HCT116 (cell line): ENCODE measurements around the gene IQGAP3. TPM values are rescaled to one million over a fixed set of nuclear protein-coding genes. Genes with fewer than 3 reads are reported as not detected.

Source experiments
- ATAC-seq: fragments of 200-7000 bp; cut with Tn5 transposase; 2 replicates; pipeline ENCODE4 v1.9.1; 2020; ENCODE audit warnings: mild to moderate bottlenecking, moderate library complexity
- BruUV-seq: library from RNA; stranded (reverse); fragments of 400-500 nt; replicated peaks from 2 replicates; lab custom pipeline; 2021; lab: Mats Ljungman, UMichigan
- CTCF ChIA-PET: fragments of 300-600 bp; sonication (Branson Sonifier 250); formaldehyde crosslinking; loops from one replicate; lab custom pipeline; 2021; ENCODE audit warnings: antibody characterized with exemption; lab: Charles Lee
- POLR2A ChIA-PET: fragments of 300-600, 350-600 bp; sonication (Branson Sonifier 250); formaldehyde crosslinking; loops from one replicate; lab custom pipeline; 2021; ENCODE audit warnings: antibody characterized with exemption; lab: Charles Lee
- RAD21 ChIA-PET, 2 experiments: fragments of 300-600 bp; sonication (Branson Sonifier 250); formaldehyde crosslinking; loops; one replicate each; lab custom pipeline; 2023; ENCODE audit warnings: low total read pairs in 2 of 2; ENCODE audit not compliant: uncharacterized antibody in 2 of 2, unreplicated experiment in 2 of 2, low non-redundant PET in 1 of 2; lab: Charles Lee
- DNase-seq: peaks from one replicate; pipeline ENCODE4 v3.0.0-alpha.2; 2010; ENCODE audit warnings: low read depth, low spot score
- H2AFZ ChIP-seq: fragments of 200-600 bp; shearing (Covaris generic), sonication (generic); 2 replicates; pipeline ENCODE4 v1.6.1; 2017; ENCODE audit warnings: low read depth, mixed run types, mixed read lengths, antibody characterized with exemption, low read length; ENCODE audit not compliant: poor library complexity, severe bottlenecking
- H3K27ac ChIP-seq: 2 replicates; pipeline ENCODE4 v1.5.1; 2012; ENCODE audit warnings: low read depth, low read length
- H3K27me3 ChIP-seq: fragments of 200-600 bp; sonication (generic); 2 replicates; pipeline ENCODE4 v1.6.1; 2016; ENCODE audit warnings: mixed run types, low read length, mixed read lengths; ENCODE audit not compliant: insufficient read depth
- H3K36me3 ChIP-seq, 2 experiments: fragments of 200-500 bp in 1 of 2; fragments of 200-600 bp in 1 of 2; sonication (Bioruptor generic) in 1 of 2; sonication (generic) in 1 of 2; 2 replicates each; pipeline versions ENCODE4 v1.5.1 to v1.6.1; 2014 to 2016; ENCODE audit warnings: low read length in 2 of 2, inconsistent platforms in 1 of 2, mixed read lengths in 1 of 2, mixed run types in 1 of 2; ENCODE audit not compliant: insufficient read depth in 2 of 2, control insufficient read depth in 1 of 2
- H3K4me1 ChIP-seq, 2 experiments: fragments of 200-600 bp in 1 of 2; sonication (generic) in 1 of 2; 2 replicates each; pipeline versions ENCODE4 v1.5.1 to v1.6.1; 2012 to 2017; ENCODE audit warnings: low read length in 2 of 2, inconsistent platforms in 1 of 2, mild to moderate bottlenecking in 1 of 2, mixed read lengths in 1 of 2, mixed run types in 1 of 2, moderate library complexity in 1 of 2; ENCODE audit not compliant: insufficient read depth in 2 of 2, control insufficient read depth in 1 of 2
- H3K4me2 ChIP-seq: fragments of 200-600 bp; sonication (generic); 2 replicates; pipeline ENCODE4 v1.6.1; 2017; ENCODE audit warnings: mixed run types, low read length, mixed read lengths
- H3K4me3 ChIP-seq, 2 experiments: fragments of 200-600 bp in 1 of 2; sonication (generic) in 1 of 2; replicated peaks in 1 of 2; 2 replicates each; pipeline ENCODE4 v1.5.1; 2011 to 2016; ENCODE audit warnings: low read length in 2 of 2, control low read depth in 1 of 2, low read depth in 1 of 2, mild to moderate bottlenecking in 1 of 2, mixed read lengths in 1 of 2, mixed run types in 1 of 2
- H3K79me2 ChIP-seq: fragments of 200-600 bp; sonication (generic); 2 replicates; pipeline ENCODE4 v1.6.1; 2017; ENCODE audit warnings: mild to moderate bottlenecking, mixed run types, low read length, moderate library complexity, mixed read lengths; ENCODE audit not compliant: insufficient read depth
- H3K9ac ChIP-seq: fragments of 200-600 bp; sonication (generic); 2 replicates; pipeline ENCODE4 v1.6.1; 2016; ENCODE audit warnings: low read length, mixed read lengths
- H3K9me2 ChIP-seq: fragments of 200-600 bp; sonication (generic), shearing (Covaris generic); 2 replicates; pipeline ENCODE4 v1.6.1; 2017; ENCODE audit warnings: mixed run types, mild to moderate bottlenecking, moderate library complexity; ENCODE audit not compliant: insufficient read depth
- H3K9me3 ChIP-seq, 2 experiments: fragments of 200-500 bp in 1 of 2; fragments of 200-600 bp in 1 of 2; sonication (Bioruptor generic) in 1 of 2; sonication (generic) in 1 of 2; 2 replicates each; pipeline ENCODE4 v1.6.1; 2014 to 2017; ENCODE audit warnings: low read length in 2 of 2, mixed read lengths in 2 of 2, inconsistent platforms in 1 of 2, low read depth in 1 of 2, mild to moderate bottlenecking in 1 of 2, mixed run types in 1 of 2, moderate library complexity in 1 of 2; ENCODE audit not compliant: control insufficient read depth in 1 of 2, insufficient read depth in 1 of 2
- H4K20me1 ChIP-seq: fragments of 200-600 bp; sonication (generic), shearing (Covaris generic); 2 replicates; pipeline ENCODE4 v1.6.1; 2017; ENCODE audit warnings: mixed run types, mild to moderate bottlenecking, moderate library complexity; ENCODE audit not compliant: insufficient read depth
- ATF3 ChIP-seq: IDR thresholded peaks from 2 replicates; pipeline ENCODE4 v1.6.1; 2012
- CBX3 ChIP-seq: IDR thresholded peaks from 2 replicates; pipeline ENCODE4 v1.6.1; 2012; ENCODE audit warnings: low read depth
- ELF1 ChIP-seq: IDR thresholded peaks from 2 replicates; pipeline ENCODE4 v1.6.1; 2012; ENCODE audit warnings: low read depth, borderline replicate concordance
- EZH2phosphoT487 ChIP-seq: fragments of 200-600 bp; IDR thresholded peaks from 2 replicates; pipeline ENCODE4 v1.6.1; 2018; ENCODE audit warnings: antibody characterized with exemption, borderline replicate concordance
- JUND ChIP-seq: IDR thresholded peaks from 2 replicates; pipeline ENCODE4 v1.6.1; 2012
- MAX ChIP-seq: IDR thresholded peaks from 2 replicates; pipeline ENCODE4 v1.6.1; 2012
- RAD21 ChIP-seq: IDR thresholded peaks from 2 replicates; pipeline ENCODE4 v1.6.1; 2012; ENCODE audit warnings: low read depth, mild to moderate bottlenecking
- SRF ChIP-seq: IDR thresholded peaks from 2 replicates; pipeline ENCODE4 v1.6.1; 2012; ENCODE audit warnings: low read depth
- YY1 ChIP-seq: IDR thresholded peaks from 2 replicates; pipeline ENCODE4 v1.6.1; 2011; ENCODE audit warnings: low read length, low read depth, moderate library complexity, mild to moderate bottlenecking; ENCODE audit not compliant: insufficient replicate concordance; ENCODE audit errors: extremely low read depth
- ZBTB33 ChIP-seq: IDR thresholded peaks from 2 replicates; pipeline ENCODE4 v1.6.1; 2011; ENCODE audit warnings: mild to moderate bottlenecking, low read length, moderate library complexity; ENCODE audit not compliant: insufficient replicate concordance; ENCODE audit errors: extremely low read depth
- intact Hi-C: fragments of 100-400 bp; cut with micrococcal nuclease; formaldehyde crosslinking; loops from 2 replicates; pipeline ENCODE4 v1.10.0; 2022
- total RNA-seq: library from RNA; stranded (reverse); gene quantifications from one replicate; pipeline ENCODE4 v1.2.1, GENCODE V29; 2021; ENCODE audit not compliant: unreplicated experiment

Gene IQGAP3
- total RNA-seq, 1 experiment from 2014 or later, result 38.8 TPM

GRCh38 chr1:156582388-156583017 lies 10.1 kb upstream of the IQGAP3 start:
- no peaks in the 10 kb centered on the region for H3K9me3 ChIP-seq
- RAD21 ChIA-PET, result no interaction called here
- DNase-seq, result no peak
- H3K4me1 ChIP-seq, result peaks cover 11 to 24% of the 10 kb centered on the region in 2 experiments
- no peak overlapping the region for H2AFZ ChIP-seq
- POLR2A ChIA-PET, result no interaction called here
- no peaks in the 10 kb centered on the region for H3K27me3 ChIP-seq
- no peaks in the 10 kb centered on the region for H3K9me2 ChIP-seq
- H3K27ac ChIP-seq, result no peak overlapping the region
- H4K20me1 ChIP-seq, result no peaks in the 10 kb centered on the region
- no peak for TF ChIP-seq JUND
- no peak for TF ChIP-seq MAX
- TF ChIP-seq YY1, result no peak
- TF ChIP-seq ZBTB33, result no peak
- no peak for TF ChIP-seq RAD21
- no peak for TF ChIP-seq SRF
- no peak for TF ChIP-seq EZH2phosphoT487
- no peak for TF ChIP-seq CBX3
- no peak for TF ChIP-seq ELF1
- no peak for TF ChIP-seq ATF3
- BruUV-seq, result no TSS peak
- no peaks in the 10 kb centered on the region for H3K79me2 ChIP-seq
- H3K9ac ChIP-seq, result no peak overlapping the region
- H3K4me3 ChIP-seq, result no peak overlapping the region
- intact Hi-C loops, result no loop called here
- no peaks in the 10 kb centered on the region for H3K36me3 ChIP-seq
- no peak for ATAC-seq
- no peak overlapping the region for H3K4me2 ChIP-seq
- CTCF ChIA-PET, result no interaction called here
